ENCODE data around the gene TNKS1BP1. TPM values are rescaled to one million over a fixed set of nuclear protein-coding genes. Genes with fewer than 3 reads are reported as not detected.

Gene TNKS1BP1
- total RNA-seq, 1 experiment from 2014 or later = 127 TPM

DNA sequence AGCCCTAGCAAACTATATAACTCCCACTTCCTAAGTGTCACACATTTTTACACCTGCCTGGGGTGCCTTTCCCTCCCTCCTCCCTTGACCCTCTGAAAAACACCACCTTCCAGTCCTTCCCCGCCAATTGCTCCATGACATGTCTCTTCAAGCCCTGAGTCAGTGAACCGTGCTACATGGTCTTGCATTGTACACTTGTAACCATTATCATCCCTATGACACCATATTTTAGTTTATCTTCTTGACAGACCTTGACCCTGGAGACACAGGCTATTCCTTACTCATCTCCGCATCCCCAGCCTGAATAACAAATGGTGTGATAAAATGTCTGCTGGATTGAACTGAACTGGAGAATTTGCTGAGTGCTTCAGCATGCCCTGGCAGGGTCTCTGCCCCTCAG lies 36.9 kb downstream of the TNKS1BP1 start:
- Mint-ChIP-seq H3K4me3 (no peak overlapping the region), H3K9me3 (peaks cover 19% of the 10 kb centered on the region), H3K36me3 (peaks cover 10% of the 10 kb centered on the region), H3K27ac (no peak overlapping the region), H3K27me3 (ENCODE audit: low read depth) (peaks cover 2% of the 10 kb centered on the region), H3K4me1 (peaks cover 45% of the 10 kb centered on the region)
- TF ChIP-seq MXD4 (CRISPR knock-in tag; IDR thresholded peaks at IDR 0.05; ENCODE audit: borderline replicate concordance) (no peak), NR2C2 (CRISPR knock-in tag; IDR thresholded peaks at IDR 0.05) (no peak), ZBTB21 (CRISPR knock-in tag; IDR thresholded peaks at IDR 0.05; ENCODE audit: borderline replicate concordance) (no peak), ZNF671 (CRISPR knock-in tag; IDR thresholded peaks at IDR 0.05) (no peak), FOXP1 (CRISPR knock-in tag; IDR thresholded peaks at IDR 0.05; ENCODE audit: borderline replicate concordance) (no peak), OVOL2 (CRISPR knock-in tag; IDR thresholded peaks at IDR 0.05; ENCODE audit: borderline replicate concordance) (no peak)
- TF ChIP-seq, protein P1, sequence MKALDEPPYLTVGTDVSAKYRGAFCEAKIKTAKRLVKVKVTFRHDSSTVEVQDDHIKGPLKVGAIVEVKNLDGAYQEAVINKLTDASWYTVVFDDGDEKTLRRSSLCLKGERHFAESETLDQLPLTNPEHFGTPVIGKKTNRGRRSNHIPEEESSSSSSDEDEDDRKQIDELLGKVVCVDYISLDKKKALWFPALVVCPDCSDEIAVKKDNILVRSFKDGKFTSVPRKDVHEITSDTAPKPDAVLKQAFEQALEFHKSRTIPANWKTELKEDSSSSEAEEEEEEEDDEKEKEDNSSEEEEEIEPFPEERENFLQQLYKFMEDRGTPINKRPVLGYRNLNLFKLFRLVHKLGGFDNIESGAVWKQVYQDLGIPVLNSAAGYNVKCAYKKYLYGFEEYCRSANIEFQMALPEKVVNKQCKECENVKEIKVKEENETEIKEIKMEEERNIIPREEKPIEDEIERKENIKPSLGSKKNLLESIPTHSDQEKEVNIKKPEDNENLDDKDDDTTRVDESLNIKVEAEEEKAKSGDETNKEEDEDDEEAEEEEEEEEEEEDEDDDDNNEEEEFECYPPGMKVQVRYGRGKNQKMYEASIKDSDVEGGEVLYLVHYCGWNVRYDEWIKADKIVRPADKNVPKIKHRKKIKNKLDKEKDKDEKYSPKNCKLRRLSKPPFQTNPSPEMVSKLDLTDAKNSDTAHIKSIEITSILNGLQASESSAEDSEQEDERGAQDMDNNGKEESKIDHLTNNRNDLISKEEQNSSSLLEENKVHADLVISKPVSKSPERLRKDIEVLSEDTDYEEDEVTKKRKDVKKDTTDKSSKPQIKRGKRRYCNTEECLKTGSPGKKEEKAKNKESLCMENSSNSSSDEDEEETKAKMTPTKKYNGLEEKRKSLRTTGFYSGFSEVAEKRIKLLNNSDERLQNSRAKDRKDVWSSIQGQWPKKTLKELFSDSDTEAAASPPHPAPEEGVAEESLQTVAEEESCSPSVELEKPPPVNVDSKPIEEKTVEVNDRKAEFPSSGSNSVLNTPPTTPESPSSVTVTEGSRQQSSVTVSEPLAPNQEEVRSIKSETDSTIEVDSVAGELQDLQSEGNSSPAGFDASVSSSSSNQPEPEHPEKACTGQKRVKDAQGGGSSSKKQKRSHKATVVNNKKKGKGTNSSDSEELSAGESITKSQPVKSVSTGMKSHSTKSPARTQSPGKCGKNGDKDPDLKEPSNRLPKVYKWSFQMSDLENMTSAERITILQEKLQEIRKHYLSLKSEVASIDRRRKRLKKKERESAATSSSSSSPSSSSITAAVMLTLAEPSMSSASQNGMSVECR (CRISPR knock-in tag; IDR thresholded peaks at IDR 0.05; ENCODE audit: borderline replicate concordance) = no peak
- TF ChIP-seq, protein P2, sequence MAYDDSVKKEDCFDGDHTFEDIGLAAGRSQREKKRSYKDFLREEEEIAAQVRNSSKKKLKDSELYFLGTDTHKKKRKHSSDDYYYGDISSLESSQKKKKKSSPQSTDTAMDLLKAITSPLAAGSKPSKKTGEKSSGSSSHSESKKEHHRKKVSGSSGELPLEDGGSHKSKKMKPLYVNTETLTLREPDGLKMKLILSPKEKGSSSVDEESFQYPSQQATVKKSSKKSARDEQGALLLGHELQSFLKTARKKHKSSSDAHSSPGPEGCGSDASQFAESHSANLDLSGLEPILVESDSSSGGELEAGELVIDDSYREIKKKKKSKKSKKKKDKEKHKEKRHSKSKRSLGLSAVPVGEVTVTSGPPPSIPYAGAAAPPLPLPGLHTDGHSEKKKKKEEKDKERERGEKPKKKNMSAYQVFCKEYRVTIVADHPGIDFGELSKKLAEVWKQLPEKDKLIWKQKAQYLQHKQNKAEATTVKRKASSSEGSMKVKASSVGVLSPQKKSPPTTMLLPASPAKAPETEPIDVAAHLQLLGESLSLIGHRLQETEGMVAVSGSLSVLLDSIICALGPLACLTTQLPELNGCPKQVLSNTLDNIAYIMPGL (CRISPR knock-in tag; IDR thresholded peaks at IDR 0.05) = no peak
- TF ChIP-seq, protein P3, sequence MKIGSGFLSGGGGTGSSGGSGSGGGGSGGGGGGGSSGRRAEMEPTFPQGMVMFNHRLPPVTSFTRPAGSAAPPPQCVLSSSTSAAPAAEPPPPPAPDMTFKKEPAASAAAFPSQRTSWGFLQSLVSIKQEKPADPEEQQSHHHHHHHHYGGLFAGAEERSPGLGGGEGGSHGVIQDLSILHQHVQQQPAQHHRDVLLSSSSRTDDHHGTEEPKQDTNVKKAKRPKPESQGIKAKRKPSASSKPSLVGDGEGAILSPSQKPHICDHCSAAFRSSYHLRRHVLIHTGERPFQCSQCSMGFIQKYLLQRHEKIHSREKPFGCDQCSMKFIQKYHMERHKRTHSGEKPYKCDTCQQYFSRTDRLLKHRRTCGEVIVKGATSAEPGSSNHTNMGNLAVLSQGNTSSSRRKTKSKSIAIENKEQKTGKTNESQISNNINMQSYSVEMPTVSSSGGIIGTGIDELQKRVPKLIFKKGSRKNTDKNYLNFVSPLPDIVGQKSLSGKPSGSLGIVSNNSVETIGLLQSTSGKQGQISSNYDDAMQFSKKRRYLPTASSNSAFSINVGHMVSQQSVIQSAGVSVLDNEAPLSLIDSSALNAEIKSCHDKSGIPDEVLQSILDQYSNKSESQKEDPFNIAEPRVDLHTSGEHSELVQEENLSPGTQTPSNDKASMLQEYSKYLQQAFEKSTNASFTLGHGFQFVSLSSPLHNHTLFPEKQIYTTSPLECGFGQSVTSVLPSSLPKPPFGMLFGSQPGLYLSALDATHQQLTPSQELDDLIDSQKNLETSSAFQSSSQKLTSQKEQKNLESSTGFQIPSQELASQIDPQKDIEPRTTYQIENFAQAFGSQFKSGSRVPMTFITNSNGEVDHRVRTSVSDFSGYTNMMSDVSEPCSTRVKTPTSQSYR (CRISPR knock-in tag; IDR thresholded peaks at IDR 0.05) = no peak
- TF ChIP-seq, protein P4, sequence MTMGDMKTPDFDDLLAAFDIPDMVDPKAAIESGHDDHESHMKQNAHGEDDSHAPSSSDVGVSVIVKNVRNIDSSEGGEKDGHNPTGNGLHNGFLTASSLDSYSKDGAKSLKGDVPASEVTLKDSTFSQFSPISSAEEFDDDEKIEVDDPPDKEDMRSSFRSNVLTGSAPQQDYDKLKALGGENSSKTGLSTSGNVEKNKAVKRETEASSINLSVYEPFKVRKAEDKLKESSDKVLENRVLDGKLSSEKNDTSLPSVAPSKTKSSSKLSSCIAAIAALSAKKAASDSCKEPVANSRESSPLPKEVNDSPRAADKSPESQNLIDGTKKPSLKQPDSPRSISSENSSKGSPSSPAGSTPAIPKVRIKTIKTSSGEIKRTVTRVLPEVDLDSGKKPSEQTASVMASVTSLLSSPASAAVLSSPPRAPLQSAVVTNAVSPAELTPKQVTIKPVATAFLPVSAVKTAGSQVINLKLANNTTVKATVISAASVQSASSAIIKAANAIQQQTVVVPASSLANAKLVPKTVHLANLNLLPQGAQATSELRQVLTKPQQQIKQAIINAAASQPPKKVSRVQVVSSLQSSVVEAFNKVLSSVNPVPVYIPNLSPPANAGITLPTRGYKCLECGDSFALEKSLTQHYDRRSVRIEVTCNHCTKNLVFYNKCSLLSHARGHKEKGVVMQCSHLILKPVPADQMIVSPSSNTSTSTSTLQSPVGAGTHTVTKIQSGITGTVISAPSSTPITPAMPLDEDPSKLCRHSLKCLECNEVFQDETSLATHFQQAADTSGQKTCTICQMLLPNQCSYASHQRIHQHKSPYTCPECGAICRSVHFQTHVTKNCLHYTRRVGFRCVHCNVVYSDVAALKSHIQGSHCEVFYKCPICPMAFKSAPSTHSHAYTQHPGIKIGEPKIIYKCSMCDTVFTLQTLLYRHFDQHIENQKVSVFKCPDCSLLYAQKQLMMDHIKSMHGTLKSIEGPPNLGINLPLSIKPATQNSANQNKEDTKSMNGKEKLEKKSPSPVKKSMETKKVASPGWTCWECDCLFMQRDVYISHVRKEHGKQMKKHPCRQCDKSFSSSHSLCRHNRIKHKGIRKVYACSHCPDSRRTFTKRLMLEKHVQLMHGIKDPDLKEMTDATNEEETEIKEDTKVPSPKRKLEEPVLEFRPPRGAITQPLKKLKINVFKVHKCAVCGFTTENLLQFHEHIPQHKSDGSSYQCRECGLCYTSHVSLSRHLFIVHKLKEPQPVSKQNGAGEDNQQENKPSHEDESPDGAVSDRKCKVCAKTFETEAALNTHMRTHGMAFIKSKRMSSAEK (CRISPR knock-in tag; IDR thresholded peaks at IDR 0.05; ENCODE audit: borderline replicate concordance) = no peak
- TF ChIP-seq, protein P5, sequence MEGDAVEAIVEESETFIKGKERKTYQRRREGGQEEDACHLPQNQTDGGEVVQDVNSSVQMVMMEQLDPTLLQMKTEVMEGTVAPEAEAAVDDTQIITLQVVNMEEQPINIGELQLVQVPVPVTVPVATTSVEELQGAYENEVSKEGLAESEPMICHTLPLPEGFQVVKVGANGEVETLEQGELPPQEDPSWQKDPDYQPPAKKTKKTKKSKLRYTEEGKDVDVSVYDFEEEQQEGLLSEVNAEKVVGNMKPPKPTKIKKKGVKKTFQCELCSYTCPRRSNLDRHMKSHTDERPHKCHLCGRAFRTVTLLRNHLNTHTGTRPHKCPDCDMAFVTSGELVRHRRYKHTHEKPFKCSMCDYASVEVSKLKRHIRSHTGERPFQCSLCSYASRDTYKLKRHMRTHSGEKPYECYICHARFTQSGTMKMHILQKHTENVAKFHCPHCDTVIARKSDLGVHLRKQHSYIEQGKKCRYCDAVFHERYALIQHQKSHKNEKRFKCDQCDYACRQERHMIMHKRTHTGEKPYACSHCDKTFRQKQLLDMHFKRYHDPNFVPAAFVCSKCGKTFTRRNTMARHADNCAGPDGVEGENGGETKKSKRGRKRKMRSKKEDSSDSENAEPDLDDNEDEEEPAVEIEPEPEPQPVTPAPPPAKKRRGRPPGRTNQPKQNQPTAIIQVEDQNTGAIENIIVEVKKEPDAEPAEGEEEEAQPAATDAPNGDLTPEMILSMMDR (IDR thresholded peaks at IDR 0.05) = no peak
- ATAC-seq (no peak), DNase-seq (ENCODE audit: low spot score) (no peak)
- ChIA-PET CTCF (interaction anchor here (2.3 kb wide), 1 partner anchor 15 kb away, joined by 8 read pairs; no protein-coding TSS in a partner anchor), POLR2A (no interaction called here)

Data from WTC11 (cell line).